GM12801 (cell line): ENCODE results near the gene PPARG.

Source experiments
- TF ChIP-seq, protein P1 (sequence below): IDR thresholded peaks from one replicate; pipeline ENCODE4 v1.5.1; 2011; ENCODE audit warnings: control low read depth; ENCODE audit not compliant: insufficient read length; ENCODE audit errors: extremely low read depth

The PPARG gene

DNA sequence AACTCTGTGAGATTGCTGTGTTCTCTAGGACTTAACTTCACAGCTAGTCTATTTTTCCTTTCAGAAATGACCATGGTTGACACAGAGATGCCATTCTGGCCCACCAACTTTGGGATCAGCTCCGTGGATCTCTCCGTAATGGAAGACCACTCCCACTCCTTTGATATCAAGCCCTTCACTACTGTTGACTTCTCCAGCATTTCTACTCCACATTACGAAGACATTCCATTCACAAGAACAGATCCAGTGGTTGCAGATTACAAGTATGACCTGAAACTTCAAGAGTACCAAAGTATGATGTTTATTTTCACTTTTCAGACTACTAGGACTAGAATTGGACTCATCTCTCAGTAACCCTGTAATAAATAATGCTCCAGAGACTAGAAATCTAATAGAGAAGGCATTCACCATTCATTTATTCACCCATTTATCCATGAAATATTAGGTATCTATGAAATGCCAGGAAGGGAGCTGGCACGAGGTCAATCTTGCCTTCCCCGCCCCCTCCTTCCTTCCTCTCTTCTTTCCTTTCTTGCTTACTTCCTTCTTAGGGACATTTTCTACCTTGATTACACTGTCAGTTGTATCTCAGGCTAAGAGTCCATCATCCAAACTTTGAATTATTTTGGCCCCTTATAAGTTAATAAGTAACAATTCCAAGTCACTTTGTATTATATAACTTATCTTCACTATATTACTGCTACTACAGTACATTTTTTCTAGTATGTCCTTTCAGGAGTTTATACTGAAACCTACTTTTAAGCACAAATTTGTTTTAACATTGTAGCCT lies 91.0 kb downstream of the PPARG start:
- TF ChIP-seq, protein P1, sequence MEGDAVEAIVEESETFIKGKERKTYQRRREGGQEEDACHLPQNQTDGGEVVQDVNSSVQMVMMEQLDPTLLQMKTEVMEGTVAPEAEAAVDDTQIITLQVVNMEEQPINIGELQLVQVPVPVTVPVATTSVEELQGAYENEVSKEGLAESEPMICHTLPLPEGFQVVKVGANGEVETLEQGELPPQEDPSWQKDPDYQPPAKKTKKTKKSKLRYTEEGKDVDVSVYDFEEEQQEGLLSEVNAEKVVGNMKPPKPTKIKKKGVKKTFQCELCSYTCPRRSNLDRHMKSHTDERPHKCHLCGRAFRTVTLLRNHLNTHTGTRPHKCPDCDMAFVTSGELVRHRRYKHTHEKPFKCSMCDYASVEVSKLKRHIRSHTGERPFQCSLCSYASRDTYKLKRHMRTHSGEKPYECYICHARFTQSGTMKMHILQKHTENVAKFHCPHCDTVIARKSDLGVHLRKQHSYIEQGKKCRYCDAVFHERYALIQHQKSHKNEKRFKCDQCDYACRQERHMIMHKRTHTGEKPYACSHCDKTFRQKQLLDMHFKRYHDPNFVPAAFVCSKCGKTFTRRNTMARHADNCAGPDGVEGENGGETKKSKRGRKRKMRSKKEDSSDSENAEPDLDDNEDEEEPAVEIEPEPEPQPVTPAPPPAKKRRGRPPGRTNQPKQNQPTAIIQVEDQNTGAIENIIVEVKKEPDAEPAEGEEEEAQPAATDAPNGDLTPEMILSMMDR, result no peak

DNA sequence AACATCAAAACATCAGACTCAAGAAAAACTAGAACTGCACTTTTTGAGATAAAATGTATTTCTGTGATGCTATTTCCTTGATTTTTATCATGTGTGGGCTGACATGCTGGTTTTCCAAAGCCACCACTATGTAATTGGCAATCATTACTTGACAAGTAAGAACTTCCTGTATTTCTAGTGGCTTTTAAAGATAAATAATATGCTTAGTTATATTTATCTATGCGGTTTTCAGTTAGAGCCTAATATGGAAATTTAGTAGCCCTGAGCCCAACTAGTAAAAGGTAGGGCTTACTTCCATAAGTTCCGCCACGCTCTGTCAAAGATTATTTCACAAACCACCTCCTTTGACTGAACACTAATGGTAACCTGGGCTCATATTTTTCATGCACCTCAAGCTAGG lies 91.6 kb downstream of the PPARG start:
- TF ChIP-seq, protein P1, result no peak

DNA sequence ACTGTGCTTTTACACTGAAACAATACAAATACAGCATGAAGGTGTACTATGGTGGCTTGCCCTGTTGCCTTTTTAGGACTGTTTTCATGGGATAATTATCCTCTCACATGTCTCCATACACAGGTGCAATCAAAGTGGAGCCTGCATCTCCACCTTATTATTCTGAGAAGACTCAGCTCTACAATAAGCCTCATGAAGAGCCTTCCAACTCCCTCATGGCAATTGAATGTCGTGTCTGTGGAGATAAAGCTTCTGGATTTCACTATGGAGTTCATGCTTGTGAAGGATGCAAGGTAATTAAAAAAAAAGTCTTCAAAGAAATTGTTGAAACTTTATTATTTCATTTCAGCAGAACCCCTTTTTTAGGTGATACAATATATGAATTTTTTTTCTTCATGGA lies 92.3 kb downstream of the PPARG start:
- TF ChIP-seq, protein P1, result no peak

DNA sequence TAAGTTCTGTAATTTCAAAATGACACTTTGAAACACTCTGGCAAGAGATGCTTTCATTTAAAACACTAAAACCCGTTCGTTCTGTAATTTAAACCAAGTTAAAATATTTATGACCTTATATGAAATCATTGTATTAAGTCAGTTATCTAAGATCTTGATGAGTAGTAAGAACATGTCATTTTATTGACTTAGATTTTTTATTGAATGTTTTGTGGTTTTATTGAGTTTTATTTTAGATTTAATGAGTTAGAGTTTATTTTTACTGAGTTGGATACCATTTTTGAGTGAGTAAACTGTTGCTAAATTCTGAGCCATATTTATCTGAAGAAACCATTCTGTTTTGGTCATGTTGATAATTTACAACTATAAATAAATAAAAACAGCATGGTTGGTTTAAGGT lies 94.3 kb downstream of the PPARG start:
- TF ChIP-seq, protein P1, result no peak

DNA sequence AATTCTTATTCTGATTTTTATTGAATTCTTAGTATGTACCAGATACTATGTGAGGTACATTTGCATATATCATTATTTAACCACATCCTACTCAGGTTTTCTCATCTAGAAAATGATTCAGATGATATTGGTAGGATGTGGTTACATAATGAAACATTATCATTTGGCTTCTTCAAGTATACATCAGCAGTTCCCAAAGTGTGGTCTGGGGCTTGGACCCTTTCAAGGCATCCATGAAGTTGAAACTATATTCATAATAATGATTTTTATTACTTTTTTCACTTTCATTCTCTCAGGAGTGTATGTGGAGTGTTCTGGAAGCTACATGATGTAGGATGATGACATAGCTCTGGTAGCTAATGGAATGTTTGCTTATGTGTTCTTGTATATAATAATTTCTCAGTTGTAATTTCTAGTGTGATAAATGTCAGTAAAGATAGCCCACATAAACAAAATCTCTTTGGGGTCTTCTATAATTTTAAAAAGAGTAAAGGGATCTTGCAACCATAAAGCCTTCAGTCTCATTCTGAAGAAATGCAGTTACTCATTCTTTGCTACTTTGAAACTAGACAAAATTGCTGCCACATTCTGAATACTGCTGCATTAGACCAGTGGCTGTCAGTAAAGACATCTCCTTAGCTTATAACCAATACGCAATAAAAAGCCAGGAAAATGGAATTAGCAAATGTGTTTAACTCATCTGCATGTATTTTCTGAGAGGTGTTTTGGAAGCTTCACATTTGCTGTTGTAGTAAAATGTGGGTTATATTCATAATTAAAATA lies 95.8 kb downstream of the PPARG start:
- TF ChIP-seq, protein P1, result no peak

DNA sequence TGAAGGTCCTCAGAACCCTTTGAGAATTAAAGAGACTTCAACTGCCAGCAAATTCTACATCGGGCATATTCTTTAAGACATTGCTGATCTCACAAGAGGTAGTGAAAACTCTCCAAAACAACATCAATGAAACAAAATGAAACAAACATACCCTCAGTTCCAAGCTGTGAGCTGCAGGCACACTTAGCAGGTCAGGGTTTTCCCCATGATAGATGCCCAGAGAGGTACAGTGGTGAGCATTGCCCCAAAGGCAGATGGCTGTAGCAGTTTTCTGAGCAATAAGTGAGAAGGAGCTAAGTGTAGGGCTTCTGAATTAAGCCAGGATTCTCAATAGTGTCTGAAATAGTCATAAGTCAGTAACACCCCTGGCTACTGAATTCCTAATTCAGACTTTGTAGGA lies 99.3 kb downstream of the PPARG start:
- TF ChIP-seq, protein P1, result no peak

DNA sequence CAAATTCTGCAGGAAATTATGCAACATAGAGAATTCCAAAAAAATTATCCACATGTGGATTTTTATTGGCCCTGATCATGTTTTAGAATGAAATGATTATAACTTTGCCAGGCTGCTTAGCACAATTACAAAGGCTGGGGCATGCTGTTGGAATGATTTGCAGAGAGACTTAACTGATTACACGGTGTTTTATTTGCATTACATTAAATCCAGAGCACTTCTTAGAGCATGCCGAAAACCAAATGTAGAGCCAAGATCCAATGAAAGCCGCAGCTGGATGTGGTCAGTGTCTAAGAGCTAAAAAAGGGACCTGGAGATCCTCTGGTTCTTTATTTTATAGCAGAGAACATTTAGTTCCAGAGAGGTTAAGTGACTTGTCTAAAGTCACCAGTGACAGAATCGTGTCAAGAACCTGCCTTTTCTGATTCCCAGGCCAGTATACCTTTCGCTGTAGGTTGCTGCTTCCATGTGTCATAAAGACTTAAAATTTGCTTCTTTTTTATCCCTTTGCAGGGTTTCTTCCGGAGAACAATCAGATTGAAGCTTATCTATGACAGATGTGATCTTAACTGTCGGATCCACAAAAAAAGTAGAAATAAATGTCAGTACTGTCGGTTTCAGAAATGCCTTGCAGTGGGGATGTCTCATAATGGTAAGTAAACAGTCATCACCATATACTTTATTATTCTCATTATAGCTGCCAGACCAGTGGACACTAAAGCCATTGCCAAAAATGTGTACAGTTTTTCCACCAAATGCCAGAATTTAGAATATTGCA lies 103.4 kb downstream of the PPARG start:
- TF ChIP-seq, protein P1, result no peak
